ENCODE measurements around the gene ANKRD33B. TPM values are rescaled to one million over a fixed set of nuclear protein-coding genes. Genes with fewer than 3 reads are reported as not detected.
A peak's percentile ranks its signal among the peaks of the same experiment; 100 is the strongest.

ANKRD33B gene
- total RNA-seq, 1 donor from 2014 or later: 31.1 TPM

GRCh38 chr5:10579536-10580521 is 16.0 kb downstream of the ANKRD33B start:
- peaks cover 71% of the 10 kb centered on the region for H3K4me1 Mint-ChIP-seq (ENCODE audit: low read depth)
- no peaks in the 10 kb centered on the region for H3K9me3 Mint-ChIP-seq
- DNase-seq (ENCODE audit: low spot score): no peak
- peak overlapping the region; percentile 47 for H3K27ac Mint-ChIP-seq
- peaks cover 17% of the 10 kb centered on the region for H3K36me3 Mint-ChIP-seq (ENCODE audit: low read depth)
- H3K4me3 Mint-ChIP-seq (ENCODE audit: low read depth): peak overlapping the region; percentile 35
- H3K27me3 Mint-ChIP-seq (ENCODE audit: low read depth): peaks cover 5% of the 10 kb centered on the region
- intact Hi-C loops (cut with micrococcal nuclease): loop anchor here (1.0 to 2.0 kb wide), 3 partner anchors 15 to 55 kb away; partner anchors contain the start of gene ANKRD33B

GRCh38 chr5:10580531-10581423 is 16.9 kb downstream of the ANKRD33B start:
- H3K27ac Mint-ChIP-seq: peak overlapping the region; percentile 67
- H3K27me3 Mint-ChIP-seq (ENCODE audit: low read depth): peaks cover 5% of the 10 kb centered on the region
- peaks cover 76% of the 10 kb centered on the region for H3K4me1 Mint-ChIP-seq (ENCODE audit: low read depth)
- intact Hi-C loops (cut with micrococcal nuclease): no loop called here
- H3K4me3 Mint-ChIP-seq (ENCODE audit: low read depth): no peak overlapping the region
- H3K9me3 Mint-ChIP-seq: no peaks in the 10 kb centered on the region
- DNase-seq (ENCODE audit: low spot score): no peak
- peaks cover 21% of the 10 kb centered on the region for H3K36me3 Mint-ChIP-seq (ENCODE audit: low read depth)

- intact Hi-C loops (cut with micrococcal nuclease): no loop called here
- Mint-ChIP-seq H3K27me3 (ENCODE audit: low read depth) (peaks cover 5% of the 10 kb centered on the region), H3K36me3 (ENCODE audit: low read depth) (peaks cover 21% of the 10 kb centered on the region), H3K4me3 (ENCODE audit: low read depth) (no peak overlapping the region), H3K27ac (peak overlapping the region; percentile 54), H3K9me3 (no peaks in the 10 kb centered on the region), H3K4me1 (ENCODE audit: low read depth) (peaks cover 75% of the 10 kb centered on the region)
- DNase-seq (ENCODE audit: low spot score): no peak
Observed at GRCh38 chr5:10581424-10581748, 17.5 kb downstream of the ANKRD33B start.

GRCh38 chr5:10581867-10582511 is 18.1 kb downstream of the ANKRD33B start:
- H3K9me3 Mint-ChIP-seq: no peaks in the 10 kb centered on the region
- H3K36me3 Mint-ChIP-seq (ENCODE audit: low read depth): peaks cover 21% of the 10 kb centered on the region
- DNase-seq (ENCODE audit: low spot score): no peak
- intact Hi-C loops (cut with micrococcal nuclease): no loop called here
- no peak overlapping the region for H3K4me3 Mint-ChIP-seq (ENCODE audit: low read depth)
- H3K4me1 Mint-ChIP-seq (ENCODE audit: low read depth): peaks cover 75% of the 10 kb centered on the region
- H3K27me3 Mint-ChIP-seq (ENCODE audit: low read depth): peaks cover 5% of the 10 kb centered on the region
- H3K27ac Mint-ChIP-seq: no peak overlapping the region

- Mint-ChIP-seq H3K27ac (no peak overlapping the region), H3K27me3 (ENCODE audit: low read depth) (peaks cover 5% of the 10 kb centered on the region), H3K4me3 (ENCODE audit: low read depth) (no peak overlapping the region), H3K36me3 (ENCODE audit: low read depth) (peaks cover 21% of the 10 kb centered on the region), H3K4me1 (ENCODE audit: low read depth) (peaks cover 73% of the 10 kb centered on the region), H3K9me3 (no peaks in the 10 kb centered on the region)
- intact Hi-C loops (cut with micrococcal nuclease): no loop called here
- DNase-seq (ENCODE audit: low spot score): no peak
Observed at GRCh38 chr5:10582512-10582897, 18.6 kb downstream of the ANKRD33B start.

- DNase-seq (ENCODE audit: low spot score): no peak
- H3K36me3 Mint-ChIP-seq (ENCODE audit: low read depth): peaks cover 29% of the 10 kb centered on the region
- H3K9me3 Mint-ChIP-seq: no peaks in the 10 kb centered on the region
- no peak overlapping the region for H3K4me3 Mint-ChIP-seq (ENCODE audit: low read depth)
- no peak overlapping the region for H3K27ac Mint-ChIP-seq
- H3K4me1 Mint-ChIP-seq (ENCODE audit: low read depth): peaks cover 65% of the 10 kb centered on the region
- peaks cover 5% of the 10 kb centered on the region for H3K27me3 Mint-ChIP-seq (ENCODE audit: low read depth)
- intact Hi-C loops (cut with micrococcal nuclease): no loop called here
Observed at GRCh38 chr5:10583663-10584572, 20.0 kb downstream of the ANKRD33B start.

GRCh38 chr5:10584714-10585517 is 21.0 kb downstream of the ANKRD33B start:
- Mint-ChIP-seq H3K27me3 (ENCODE audit: low read depth) (peaks cover 5% of the 10 kb centered on the region), H3K36me3 (ENCODE audit: low read depth) (peaks cover 39% of the 10 kb centered on the region), H3K4me1 (ENCODE audit: low read depth) (peaks cover 64% of the 10 kb centered on the region), H3K4me3 (ENCODE audit: low read depth) (no peak overlapping the region), H3K9me3 (no peaks in the 10 kb centered on the region), H3K27ac (peak overlapping the region; percentile 4)
- no peak for DNase-seq (ENCODE audit: low spot score)
- intact Hi-C loops (cut with micrococcal nuclease): no loop called here

- DNase-seq (ENCODE audit: low spot score): no peak
- intact Hi-C loops (cut with micrococcal nuclease): no loop called here
- peaks cover 43% of the 10 kb centered on the region for H3K36me3 Mint-ChIP-seq (ENCODE audit: low read depth)
- no peaks in the 10 kb centered on the region for H3K9me3 Mint-ChIP-seq
- H3K27ac Mint-ChIP-seq: no peak overlapping the region
- peaks cover 65% of the 10 kb centered on the region for H3K4me1 Mint-ChIP-seq (ENCODE audit: low read depth)
- H3K27me3 Mint-ChIP-seq (ENCODE audit: low read depth): peaks cover 5% of the 10 kb centered on the region
- H3K4me3 Mint-ChIP-seq (ENCODE audit: low read depth): no peak overlapping the region
Observed at GRCh38 chr5:10585518-10585915, 21.6 kb downstream of the ANKRD33B start.

- peaks cover 5% of the 10 kb centered on the region for H3K27me3 Mint-ChIP-seq (ENCODE audit: low read depth)
- peaks cover 43% of the 10 kb centered on the region for H3K36me3 Mint-ChIP-seq (ENCODE audit: low read depth)
- DNase-seq (ENCODE audit: low spot score): no peak
- peak overlapping the region; percentile 8 for H3K27ac Mint-ChIP-seq
- intact Hi-C loops (cut with micrococcal nuclease): no loop called here
- peaks cover 64% of the 10 kb centered on the region for H3K4me1 Mint-ChIP-seq (ENCODE audit: low read depth)
- H3K9me3 Mint-ChIP-seq: no peaks in the 10 kb centered on the region
- H3K4me3 Mint-ChIP-seq (ENCODE audit: low read depth): no peak overlapping the region
Observed at GRCh38 chr5:10586008-10586407, 22.1 kb downstream of the ANKRD33B start.

- intact Hi-C loops (cut with micrococcal nuclease): no loop called here
- H3K27me3 Mint-ChIP-seq (ENCODE audit: low read depth): peaks cover 5% of the 10 kb centered on the region
- H3K9me3 Mint-ChIP-seq: no peaks in the 10 kb centered on the region
- H3K4me3 Mint-ChIP-seq (ENCODE audit: low read depth): no peak overlapping the region
- peaks cover 43% of the 10 kb centered on the region for H3K36me3 Mint-ChIP-seq (ENCODE audit: low read depth)
- DNase-seq (ENCODE audit: low spot score): no peak
- H3K4me1 Mint-ChIP-seq (ENCODE audit: low read depth): peaks cover 62% of the 10 kb centered on the region
- H3K27ac Mint-ChIP-seq: no peak overlapping the region
Observed at GRCh38 chr5:10586555-10586954, 22.7 kb downstream of the ANKRD33B start.

- Mint-ChIP-seq H3K9me3 (no peaks in the 10 kb centered on the region), H3K27ac (no peak overlapping the region), H3K4me3 (ENCODE audit: low read depth) (no peak overlapping the region)
Observed at GRCh38 chr5:10588109-10588775, 24.4 kb downstream of the ANKRD33B start.

More at GRCh38 chr5:10588109-10588775, 24.4 kb downstream of the ANKRD33B start:
- intact Hi-C loops (cut with micrococcal nuclease): no loop called here
- Mint-ChIP-seq H3K4me1 (ENCODE audit: low read depth) (peaks cover 59% of the 10 kb centered on the region), H3K27me3 (ENCODE audit: low read depth) (peaks cover 5% of the 10 kb centered on the region), H3K36me3 (ENCODE audit: low read depth) (peaks cover 37% of the 10 kb centered on the region)
- DNase-seq (ENCODE audit: low spot score): no peak

Measured in activated T-helper 2 cell treated with anti-CD3 and anti-CD28 coated beads, Interferon-gamma antibody, Interleukin-2, Interleukin-4, amounts not matched to agents 10 μg/mL and 5 μg/mL and 100 μg/mL, durations not matched to agents 14 hours and 24 hours and 36 hours (primary cell).